HG02571 (cell line): ENCODE results near the gene TMEM161A.
A peak's percentile ranks its signal among the peaks of the same experiment; 100 is the strongest.
"Not testable (repeated sequence)": the region's sequence is repeated elsewhere in the genome, so short reads cannot be mapped to it uniquely, and the experiment has no call there.

ENCODE experiments used
- ATAC-seq: cut with Tn5 transposase; IDR thresholded peaks from one replicate; pipeline ENCODE4 v1.9.1; 2021; ENCODE audit warnings: mild to moderate bottlenecking, moderate library complexity; ENCODE audit not compliant: unreplicated experiment

TMEM161A gene

DNA sequence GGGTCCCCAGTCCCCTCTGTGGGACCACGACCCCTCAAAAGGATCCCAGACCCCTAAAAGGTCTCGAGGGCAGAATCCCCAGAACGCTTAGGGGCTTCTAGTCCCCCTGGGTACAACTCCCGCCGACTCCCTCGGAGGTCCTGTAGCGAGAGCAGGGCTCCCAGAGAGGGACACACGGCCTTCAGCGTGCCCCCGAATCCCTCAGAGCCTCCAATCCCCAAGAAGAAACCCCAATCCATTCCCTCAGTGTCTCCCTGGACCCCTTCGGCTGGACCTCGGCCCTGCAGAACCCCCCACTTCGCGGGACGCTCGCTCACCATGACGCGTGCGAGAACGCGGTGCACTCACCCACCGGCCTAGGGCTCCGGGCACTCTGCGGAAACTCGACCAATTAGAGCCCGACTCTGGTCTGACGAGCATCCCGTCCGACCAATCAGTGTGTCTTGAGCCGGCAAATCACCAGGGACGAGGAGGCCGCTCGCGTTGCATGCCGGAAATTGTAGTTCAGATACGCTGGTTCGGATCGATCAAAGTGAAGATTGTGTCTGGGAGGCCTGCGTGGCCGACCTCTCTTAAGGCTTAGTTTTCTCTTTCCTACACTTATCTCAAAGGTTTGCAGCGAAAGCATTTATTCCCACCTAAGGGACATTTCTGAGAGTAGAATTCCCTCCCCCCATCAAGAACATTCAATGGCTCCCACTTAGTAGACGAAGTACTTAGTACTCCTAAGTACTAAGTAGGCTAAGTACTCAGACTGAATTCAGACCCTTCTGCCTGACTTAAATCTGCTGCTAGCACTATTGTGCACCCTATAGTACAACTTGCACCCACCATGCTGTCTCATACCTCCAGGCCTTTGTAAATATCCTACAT, at the start of gene TMEM161A:
Gene TMEM161A, minus strand, starts transcription at position 370 of the 873 bp plus-strand sequence. Its CDS starts 50 bp downstream, at position 320.
- peak; percentile 98 for ATAC-seq

DNA sequence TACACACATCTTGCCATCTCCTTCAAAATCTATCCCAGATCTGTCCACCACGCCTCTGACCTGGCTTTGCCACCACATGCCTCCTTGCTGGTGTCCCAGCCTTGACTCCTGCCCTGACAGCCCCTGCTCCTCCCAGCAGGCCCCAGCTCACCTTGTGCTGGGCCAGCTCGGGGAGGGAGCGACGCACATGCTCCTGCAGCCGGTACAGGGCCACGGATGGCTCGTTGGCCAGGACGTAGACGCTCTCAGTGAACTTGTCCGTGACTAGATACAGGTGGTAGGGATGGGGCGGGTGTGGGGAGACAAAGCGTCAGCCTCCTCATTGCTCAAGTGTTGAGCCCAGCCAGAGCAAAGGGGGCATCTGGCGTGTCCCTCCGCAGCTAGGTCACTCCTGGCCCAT, 48.5 kb upstream of the TMEM161A start:
- ATAC-seq, result no peak

DNA sequence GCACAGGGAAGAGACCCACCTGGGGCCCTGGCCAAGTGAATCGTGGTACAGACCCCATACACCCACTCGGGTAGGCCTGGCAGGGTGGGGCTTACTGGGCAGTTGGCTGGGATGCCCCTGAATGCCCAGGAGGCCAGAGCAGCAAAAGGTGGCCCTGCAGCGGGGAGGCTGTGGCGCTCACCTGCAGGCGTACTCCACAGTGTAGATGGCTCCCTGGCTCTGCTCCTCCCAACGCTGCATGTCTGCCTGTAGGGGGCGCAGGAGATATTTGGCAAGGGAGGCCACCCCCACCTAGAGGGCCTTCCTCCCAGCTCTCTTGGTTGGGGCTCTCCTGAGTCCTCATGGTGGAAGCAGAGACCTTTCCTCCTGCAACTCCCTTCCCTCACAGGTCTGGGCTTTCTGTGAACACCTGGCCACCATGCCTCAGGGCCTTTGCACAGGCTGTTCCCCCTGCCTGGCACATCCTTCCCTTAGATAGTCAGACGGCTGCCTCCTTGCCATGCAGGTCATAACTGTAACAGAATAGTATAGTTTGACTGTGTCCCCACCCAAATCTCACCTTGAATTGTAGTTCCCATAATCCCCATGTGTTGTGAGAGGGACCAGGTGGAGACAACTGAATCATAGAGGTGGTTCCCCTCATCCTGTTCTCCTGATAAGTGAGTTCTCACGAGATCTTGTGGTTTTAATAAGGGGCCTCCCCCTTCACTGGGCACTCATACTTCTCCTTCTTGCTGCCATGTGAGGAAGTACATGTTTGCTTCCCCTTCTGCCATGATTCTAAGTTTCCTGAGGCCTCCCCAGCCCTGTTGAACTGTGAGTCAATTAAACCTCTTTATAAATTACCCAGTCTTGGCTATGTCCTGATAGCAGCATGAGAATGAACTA, 47.8 kb upstream of the TMEM161A start:
- ATAC-seq, result no peak

DNA sequence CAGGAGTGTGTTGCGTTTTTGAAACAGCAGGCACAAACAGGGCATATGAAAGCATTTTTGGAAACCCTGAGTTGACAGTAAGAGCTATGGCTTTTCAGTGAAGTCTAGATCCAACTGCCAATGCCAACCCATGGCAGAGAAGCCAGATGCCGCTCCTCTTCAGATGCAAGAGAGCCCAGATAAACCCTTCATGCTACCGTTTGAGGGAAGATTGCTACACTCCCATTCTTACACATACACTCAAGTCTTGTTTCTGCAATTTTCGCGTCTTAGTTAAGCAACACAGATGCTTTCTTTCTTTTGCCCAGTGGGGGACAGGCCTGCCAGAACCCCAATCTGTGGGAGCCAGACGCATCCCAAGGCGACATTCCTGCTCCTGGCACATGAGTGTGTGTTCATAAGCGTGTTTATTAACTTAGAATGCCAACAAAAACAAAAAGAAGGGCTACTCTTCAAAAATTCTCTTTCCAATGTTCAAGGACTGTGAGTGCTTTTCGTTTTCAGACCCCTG, 43.3 kb upstream of the TMEM161A start:
- ATAC-seq, result no peak

DNA sequence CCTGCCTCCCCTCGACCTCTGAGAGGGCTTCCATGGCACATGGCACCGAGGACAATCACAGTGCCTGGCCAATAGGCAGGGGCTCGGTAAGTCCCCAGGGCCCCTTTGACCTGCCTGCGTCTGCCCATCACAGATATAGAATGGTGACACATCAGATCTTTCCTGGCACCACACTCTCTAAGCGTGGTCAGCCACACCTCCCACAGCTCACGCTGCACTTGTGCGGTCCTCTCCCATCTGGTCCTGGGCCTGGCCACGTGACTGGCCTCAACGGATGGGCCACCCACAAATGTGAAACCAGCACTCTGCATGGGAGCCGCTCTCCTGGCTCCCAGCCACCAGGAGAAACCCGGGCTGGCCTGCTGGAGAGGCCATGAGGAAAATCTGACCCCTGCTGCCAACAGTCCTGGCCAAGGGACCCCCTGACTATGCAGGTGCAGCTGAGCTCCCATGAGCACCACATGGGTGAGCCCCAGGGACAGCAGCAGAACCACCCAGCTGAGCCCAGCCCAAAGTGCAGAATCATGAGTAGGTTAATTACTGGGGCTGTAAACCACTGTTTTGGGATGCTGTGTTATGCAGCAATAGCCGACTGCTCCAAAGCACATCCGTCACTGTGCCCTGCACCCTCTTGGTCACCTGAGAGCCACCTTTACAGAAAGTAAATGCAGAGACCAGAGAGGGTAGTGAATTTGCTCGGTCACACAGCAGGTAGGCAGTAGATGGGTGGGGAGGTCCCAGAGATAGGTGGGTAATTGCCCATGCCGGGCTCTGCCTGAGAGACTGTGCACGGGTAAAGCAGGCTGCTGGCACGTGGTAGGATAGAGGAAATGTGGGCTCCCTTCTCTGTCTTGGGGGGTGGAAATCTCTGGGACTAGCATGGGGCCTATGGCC, 41.5 kb upstream of the TMEM161A start:
- no peak for ATAC-seq

DNA sequence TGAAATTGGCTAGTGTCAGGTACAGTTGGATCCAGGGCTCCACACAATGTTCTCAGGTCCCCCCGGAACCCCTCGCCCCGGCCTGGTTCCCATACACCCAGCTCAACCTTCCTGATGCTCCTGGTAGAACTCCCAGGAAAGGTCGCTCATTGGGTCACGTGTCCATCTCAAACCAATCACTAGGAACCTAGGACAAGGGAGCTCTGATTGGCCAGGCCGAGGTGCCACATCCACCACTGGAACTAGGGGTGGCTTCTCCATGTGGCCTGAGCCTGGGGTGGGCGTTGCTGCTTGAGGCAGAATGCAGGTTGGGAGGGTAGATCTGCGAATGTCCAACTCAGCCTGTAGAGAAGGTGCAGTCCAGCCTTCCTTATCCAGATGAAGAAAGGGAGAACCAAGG, 38.7 kb upstream of the TMEM161A start:
- no peak for ATAC-seq

DNA sequence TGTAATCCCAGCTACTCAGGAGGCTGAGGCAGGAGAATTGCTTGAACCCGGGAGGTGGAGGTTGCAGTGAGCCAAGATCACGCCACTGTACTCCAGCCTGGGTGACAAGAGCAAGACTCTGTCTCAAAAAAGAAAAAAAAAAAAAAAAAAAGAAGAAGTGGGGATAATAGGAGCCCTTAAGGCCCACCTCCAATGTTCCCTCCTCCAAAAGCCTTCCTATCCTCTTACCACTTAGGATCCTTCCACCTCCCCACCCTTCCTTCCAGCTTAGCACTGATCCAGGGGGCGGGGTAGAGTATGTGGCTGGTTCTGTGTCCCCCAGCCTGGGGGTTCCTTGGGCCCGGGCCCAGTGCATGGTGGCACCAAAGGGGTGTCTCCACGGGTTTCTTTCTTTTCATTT, 35.0 kb upstream of the TMEM161A start:
- not testable (repeated sequence) for ATAC-seq

DNA sequence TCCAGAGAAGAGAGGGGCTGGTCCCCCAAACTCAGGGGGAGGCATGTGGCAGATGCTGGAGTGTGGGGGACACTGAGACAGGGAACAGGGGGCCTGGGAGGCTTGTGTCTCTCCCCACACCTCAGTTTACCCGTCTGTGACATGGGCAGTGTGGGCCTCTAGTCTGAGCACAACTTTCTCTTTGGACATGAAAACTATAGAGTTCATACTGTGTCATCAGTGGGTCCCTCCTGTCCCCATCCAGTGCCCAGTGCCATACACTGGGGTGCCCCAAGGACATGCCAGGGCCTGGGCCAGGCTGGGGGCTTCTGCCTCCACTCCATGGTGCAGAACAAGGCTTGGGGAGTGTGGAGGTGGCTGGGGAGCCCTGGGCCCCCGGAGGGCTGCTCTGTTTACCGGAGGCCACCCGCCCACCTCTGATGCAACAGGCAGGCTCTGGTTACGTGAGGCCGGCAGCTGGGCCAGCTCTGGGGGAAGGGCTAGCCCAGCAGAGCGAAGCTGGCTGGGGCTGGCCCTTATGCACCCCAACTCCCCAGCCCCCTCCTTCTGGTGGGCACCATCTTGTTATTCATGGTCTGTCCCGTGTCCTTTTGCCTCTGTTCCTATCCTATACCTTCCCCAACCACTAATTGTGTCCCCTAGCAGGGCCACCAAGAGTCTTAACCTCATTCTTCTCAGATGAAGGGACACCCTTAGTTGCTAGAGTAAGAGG, 33.7 kb upstream of the TMEM161A start:
- ATAC-seq, result no peak

DNA sequence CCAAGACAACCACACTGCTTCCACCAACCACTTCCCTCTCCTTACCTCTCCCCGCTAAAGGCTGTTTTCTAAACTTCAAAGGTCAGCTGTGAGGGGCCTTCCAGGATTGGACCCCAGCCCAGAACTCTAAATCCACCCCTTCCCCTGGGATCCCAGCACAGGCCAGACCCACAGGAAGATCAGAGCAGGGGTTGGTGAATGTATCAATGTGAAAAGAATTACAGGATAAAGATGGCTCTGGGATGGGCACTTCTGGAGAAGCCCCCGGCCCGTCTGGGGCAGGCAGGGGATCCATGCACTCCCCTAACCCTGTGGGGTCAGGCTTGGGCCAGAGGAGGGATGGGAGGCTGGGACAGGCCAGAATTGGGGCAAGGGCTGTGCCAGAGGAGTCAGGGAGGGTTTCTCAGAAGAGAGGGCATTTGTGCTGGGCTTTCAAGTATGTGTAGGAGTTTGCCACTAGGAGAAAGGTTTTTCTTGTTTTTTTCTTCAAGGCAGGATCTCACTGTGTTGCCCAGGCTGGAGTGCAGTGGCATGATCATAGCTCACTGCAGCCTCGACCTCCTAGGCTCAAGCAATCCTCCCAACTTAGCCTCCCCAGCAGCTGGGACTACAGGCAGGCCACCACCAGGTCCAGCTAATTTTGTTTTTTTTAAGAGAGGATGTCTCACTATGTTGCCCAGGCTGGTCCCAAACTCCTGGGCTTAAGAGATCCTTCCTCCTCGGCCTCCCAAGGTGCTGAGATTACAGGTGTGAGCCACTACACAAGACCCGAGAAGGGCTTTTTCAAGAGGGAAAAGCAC, 32.8 kb upstream of the TMEM161A start:
- ATAC-seq, result no peak

DNA sequence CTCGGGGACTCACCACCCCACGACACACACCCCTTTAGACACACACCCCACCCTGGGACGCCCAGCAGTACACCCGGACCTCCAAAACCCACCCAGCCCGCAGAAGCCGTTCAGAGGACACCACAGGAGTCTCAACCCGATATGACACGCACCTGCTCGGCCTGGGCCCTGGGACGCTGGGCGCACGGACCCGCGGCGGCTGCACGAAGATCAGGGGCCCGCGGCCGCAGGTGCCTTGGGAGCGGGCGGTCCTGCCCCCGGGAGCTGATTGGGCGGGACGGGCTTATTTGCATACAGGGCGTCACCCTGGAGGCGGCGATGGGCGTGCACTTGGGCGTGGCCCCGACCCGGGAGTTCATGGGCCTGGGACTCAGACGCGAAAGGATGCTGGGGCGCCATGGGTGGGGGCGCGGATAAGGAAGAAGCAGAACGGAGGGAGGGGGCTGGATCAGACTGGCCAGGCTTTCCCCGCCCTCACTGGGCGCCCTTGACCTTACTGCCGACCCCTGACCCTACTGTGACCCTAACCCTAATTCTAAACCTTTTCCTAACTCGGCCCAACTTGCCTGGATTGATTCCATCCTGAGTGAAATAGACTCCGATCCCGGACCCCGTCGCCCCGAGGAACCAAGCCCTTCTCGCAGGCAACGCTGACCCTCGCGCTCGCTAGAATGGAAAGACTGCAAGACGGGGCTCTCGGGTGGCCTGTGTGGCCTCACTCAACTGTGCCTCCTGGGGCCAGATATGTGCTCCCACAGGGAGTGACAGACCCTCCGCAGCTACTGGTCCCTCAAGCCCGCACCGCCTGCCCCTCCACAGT, 32.0 kb upstream of the TMEM161A start, which contains the start of gene MEF2B:
Gene MEF2B, minus strand, starts transcription at position 211 of the 820 bp plus-strand sequence. CDS start 19,528 bp downstream, outside the sequence.
- ATAC-seq, result peak; percentile 86

DNA sequence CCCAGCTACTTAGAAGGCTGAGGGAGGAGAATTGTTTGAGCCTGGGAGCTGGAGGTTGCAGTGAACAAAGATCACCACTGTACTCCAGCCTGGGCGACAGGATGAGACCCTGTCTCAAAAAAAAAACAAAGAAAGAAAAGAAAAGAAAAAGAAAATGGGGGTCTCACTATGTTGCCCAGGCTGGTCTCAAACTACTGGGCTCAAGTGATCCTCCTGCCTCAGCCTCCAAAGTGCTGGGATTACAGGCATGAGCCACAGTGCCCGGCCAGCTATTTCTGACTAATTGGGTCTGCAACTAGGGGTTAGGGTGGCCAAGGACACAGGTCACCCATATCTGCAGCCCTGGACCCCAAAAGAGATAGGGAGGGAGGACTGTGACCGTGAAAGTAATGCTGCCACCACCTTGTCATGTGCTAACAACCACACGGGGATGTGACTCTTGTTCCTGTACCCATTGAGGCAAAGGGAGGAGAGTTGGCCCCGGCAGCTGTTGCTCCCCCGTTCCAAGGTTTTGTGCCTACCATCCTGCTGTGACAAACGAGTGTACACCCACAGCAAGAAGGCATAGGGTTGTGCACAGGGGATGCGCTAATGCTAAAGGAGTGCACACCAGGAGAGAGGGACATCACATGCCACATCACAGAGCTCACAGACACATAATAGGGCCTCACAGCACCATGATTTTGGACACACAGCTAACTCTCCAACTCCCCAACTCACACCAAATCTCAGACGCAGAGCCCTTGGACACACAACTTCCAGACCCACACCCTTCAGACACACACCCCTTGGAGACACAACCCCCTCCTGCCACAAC, 31.2 kb upstream of the TMEM161A start:
- no peak for ATAC-seq

DNA sequence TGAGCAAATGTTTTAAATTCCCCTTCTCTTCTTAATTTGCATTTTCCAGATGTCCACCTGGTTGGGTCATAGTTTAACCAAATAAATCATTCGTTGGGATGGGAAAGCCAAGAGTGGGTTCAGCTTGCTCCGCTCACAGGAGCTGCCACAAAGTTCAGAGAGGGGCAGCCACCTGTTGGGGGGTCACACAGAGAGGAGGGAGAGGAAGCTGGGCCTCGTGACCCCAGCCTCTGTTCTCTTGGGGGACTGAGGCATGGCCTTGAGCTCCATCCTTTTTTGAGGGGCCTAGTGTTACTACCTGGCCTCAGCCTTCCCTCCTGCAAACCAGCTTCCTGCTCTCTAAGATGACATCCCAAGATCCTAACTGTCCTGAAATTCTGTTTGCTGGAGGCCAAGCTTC, 29.3 kb upstream of the TMEM161A start:
- ATAC-seq, result no peak

DNA sequence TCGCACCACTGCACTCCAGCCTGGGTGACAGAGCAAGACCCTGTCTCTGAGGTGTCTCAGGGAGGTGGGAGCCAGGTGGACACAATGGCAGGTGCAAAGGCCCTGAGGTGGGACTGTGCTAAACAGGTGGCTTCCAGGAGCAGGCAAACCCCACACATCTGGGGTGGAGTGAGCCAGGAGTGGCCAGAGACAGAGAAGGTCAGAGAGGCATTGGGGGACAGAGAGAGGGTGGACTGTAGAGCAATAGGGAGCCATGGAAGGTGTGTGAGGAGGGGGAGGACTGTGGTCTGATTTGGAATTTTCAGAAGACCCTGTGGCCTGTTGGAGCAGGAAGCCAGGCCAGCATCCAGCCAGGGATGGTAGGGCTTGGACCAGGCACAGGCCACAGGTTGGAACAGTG, 27.1 kb upstream of the TMEM161A start:
- no peak for ATAC-seq

DNA sequence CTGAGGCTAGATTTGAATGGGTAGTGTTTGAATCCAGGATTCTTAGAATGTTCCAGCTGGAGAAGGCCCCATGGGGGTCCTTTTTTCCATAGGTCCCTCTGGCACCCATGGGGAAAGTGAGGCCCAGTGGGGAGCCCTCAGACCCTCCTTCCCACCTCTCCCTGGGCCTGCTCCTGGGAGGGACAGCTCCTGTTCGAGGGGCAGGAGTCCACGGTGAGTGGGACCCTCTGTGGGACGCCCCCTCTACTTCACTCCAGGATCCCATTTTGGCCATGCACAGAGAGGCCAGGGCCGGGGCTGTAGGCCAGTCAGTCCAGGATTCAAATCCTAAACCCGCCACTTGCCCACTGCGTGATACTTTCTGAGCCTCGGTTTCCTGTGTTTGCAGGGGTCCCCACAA, 24.2 kb upstream of the TMEM161A start:
- ATAC-seq, result no peak

DNA sequence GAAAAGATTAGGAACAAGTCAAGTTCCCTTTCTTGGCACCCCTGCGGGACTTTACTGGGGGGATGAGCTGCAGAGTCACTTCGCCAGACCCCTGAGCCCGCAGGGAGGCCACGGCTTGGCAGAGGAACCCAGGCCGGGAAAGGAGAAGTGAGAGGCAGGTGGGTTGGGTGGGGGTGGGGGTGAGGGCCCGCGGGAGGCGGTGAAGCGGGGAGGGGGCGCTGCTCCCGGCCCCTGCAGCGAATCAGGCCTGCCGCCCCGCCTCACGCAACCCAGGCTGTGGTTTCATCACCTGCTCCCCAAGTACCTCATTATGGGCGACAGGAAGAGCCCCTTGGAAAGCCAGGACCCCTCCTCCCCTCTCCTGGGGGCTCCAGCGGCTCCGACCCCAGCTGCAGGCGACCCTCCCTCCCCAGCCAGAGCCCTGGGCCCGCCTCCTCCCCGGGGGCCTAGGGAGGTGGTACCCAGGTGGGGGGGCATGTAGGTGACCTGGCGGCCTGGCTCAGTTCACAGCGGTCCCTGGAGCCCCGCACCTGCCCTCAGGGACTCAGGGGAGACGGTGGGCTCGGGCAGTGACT, 22.3 kb upstream of the TMEM161A start:
- ATAC-seq, result no peak

DNA sequence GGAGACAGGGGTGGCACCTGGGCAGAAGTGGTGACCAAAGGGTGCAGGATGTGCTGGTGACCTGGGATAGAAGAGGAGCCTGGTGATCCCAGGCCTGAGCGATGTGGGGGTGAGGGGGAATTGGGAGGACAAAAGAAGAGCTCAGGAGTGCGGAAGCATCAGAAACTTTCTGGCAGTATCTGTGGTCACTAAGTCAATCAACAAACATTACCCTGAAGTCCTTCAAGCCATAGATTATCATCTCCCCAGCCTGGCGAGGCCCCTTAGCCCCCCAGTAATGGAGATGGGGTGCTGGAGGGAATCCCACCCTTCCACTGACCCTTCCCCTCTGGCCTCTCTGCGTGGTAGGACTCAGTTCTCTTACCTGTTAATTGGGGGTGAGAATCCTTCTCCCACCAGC, 21.3 kb upstream of the TMEM161A start:
- no peak for ATAC-seq

DNA sequence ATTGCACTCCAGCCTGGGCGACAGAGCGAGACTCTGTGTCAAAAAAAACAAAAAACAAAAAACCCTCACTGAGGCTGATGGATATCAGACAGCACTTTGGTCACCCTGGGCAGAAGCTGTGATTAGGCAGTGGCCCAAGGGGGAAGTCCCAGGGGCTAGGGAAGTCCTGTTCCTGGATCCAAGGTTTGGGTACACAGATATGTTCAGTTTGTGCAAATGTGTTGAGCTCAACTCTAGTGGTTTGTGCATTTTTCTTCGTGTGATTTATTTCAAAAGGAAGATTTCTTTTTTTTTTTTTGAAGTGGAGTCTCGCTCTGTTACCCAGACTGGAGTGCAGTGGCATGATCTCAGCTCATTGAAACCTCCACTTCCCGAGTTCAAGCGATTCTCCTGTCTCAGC, 19.5 kb upstream of the TMEM161A start:
- no peak for ATAC-seq
